HEK293 (cell line): ENCODE measurements around the gene PCDHA10.

Experiments used
- YY1 ChIP-seq: fragments of 450-650 bp; formaldehyde crosslinking; IDR thresholded peaks from 2 replicates; pipeline ENCODE4 v1.5.1; 2018; ENCODE audit warnings: missing biosample characterization, missing genetic modification characterization
- ZBTB20 ChIP-seq: fragments of 450-650 bp; formaldehyde crosslinking; IDR thresholded peaks from 2 replicates; pipeline ENCODE4 v1.5.1; 2016; ENCODE audit warnings: missing biosample characterization, missing genetic modification characterization
- TF ChIP-seq, protein P1 (sequence below): fragments of 450-650 bp; formaldehyde crosslinking; IDR thresholded peaks from 2 replicates; pipeline ENCODE4 v1.5.1; 2016; ENCODE audit warnings: missing biosample characterization, missing genetic modification characterization
- TF ChIP-seq, protein P2 (sequence below): fragments of 450-650 bp; formaldehyde crosslinking; IDR thresholded peaks from 2 replicates; pipeline ENCODE4 v1.5.1; 2016; ENCODE audit warnings: missing biosample characterization, missing genetic modification characterization

DNA sequence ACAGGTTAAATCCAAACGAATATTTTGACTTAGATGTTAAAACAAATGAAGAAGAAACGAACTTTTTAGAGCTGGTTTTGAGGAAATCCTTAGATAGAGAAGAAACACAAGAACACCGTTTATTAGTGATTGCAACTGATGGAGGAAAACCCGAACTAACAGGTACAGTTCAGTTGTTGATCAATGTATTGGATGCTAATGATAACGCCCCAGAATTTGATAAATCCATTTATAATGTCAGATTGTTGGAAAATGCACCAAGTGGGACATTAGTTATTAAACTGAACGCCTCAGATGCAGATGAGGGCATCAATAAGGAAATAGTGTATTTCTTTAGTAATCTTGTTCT is 33.4 kb upstream of the PCDHA10 start:
- TF ChIP-seq, protein P1, sequence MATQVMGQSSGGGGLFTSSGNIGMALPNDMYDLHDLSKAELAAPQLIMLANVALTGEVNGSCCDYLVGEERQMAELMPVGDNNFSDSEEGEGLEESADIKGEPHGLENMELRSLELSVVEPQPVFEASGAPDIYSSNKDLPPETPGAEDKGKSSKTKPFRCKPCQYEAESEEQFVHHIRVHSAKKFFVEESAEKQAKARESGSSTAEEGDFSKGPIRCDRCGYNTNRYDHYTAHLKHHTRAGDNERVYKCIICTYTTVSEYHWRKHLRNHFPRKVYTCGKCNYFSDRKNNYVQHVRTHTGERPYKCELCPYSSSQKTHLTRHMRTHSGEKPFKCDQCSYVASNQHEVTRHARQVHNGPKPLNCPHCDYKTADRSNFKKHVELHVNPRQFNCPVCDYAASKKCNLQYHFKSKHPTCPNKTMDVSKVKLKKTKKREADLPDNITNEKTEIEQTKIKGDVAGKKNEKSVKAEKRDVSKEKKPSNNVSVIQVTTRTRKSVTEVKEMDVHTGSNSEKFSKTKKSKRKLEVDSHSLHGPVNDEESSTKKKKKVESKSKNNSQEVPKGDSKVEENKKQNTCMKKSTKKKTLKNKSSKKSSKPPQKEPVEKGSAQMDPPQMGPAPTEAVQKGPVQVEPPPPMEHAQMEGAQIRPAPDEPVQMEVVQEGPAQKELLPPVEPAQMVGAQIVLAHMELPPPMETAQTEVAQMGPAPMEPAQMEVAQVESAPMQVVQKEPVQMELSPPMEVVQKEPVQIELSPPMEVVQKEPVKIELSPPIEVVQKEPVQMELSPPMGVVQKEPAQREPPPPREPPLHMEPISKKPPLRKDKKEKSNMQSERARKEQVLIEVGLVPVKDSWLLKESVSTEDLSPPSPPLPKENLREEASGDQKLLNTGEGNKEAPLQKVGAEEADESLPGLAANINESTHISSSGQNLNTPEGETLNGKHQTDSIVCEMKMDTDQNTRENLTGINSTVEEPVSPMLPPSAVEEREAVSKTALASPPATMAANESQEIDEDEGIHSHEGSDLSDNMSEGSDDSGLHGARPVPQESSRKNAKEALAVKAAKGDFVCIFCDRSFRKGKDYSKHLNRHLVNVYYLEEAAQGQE (tag by site-specific recombination): no peak
- no peak for TF ChIP-seq YY1 (tag by site-specific recombination)
- no peak for TF ChIP-seq ZBTB20 (tag by site-specific recombination)
- TF ChIP-seq, protein P2, sequence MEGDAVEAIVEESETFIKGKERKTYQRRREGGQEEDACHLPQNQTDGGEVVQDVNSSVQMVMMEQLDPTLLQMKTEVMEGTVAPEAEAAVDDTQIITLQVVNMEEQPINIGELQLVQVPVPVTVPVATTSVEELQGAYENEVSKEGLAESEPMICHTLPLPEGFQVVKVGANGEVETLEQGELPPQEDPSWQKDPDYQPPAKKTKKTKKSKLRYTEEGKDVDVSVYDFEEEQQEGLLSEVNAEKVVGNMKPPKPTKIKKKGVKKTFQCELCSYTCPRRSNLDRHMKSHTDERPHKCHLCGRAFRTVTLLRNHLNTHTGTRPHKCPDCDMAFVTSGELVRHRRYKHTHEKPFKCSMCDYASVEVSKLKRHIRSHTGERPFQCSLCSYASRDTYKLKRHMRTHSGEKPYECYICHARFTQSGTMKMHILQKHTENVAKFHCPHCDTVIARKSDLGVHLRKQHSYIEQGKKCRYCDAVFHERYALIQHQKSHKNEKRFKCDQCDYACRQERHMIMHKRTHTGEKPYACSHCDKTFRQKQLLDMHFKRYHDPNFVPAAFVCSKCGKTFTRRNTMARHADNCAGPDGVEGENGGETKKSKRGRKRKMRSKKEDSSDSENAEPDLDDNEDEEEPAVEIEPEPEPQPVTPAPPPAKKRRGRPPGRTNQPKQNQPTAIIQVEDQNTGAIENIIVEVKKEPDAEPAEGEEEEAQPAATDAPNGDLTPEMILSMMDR (tag by site-specific recombination): no peak
